ENCODE data around the gene ELF5. TPM values are rescaled to one million over a fixed set of nuclear protein-coding genes. Genes with fewer than 3 reads are reported as not detected.

ELF5 gene
- total and polyA plus RNA-seq, 8 donors: 0.09 to 0.46 (median 0.14) TPM; not detected in 2

GRCh38 chr11:34476849-34477248 lies 36.7 kb downstream of the ELF5 start:
- Histone ChIP-seq H3K36me3 (peaks cover 0 to 13% (median 0%) of the 10 kb centered on the region in 3 donors), H3K4me3 (no peak overlapping the region), H3K27ac (no peak overlapping the region), H3K4me1 (no peaks in the 10 kb centered on the region), H3K27me3 (no peaks in the 10 kb centered on the region), H3K9me3 (no peaks in the 10 kb centered on the region)
- FAIRE-seq (no peak), ATAC-seq (no peak), DNase-seq (no peak)
- intact Hi-C loops (cut with DNase I): no loop called here
- 86% methylated on average over 4 of the region's 4 CpGs for WGBS, 2 donors
- no peak for TF ChIP-seq CTCF (IDR thresholded peaks at IDR 0.05)

- no peak for DNase-seq
- Histone ChIP-seq H3K4me3 (no peak overlapping the region), H3K4me1 (no peaks in the 10 kb centered on the region), H3K27me3 (no peaks in the 10 kb centered on the region), H3K9me3 (no peaks in the 10 kb centered on the region), H3K36me3 (peaks cover 0 to 25% (median 9%) of the 10 kb centered on the region in 3 donors), H3K27ac (no peak overlapping the region)
- WGBS, 2 donors: 37 to 45% methylated on average over 3 of the region's 3 CpGs
- no peak for ATAC-seq
- intact Hi-C loops (cut with DNase I): no loop called here
- no peak for TF ChIP-seq CTCF (IDR thresholded peaks at IDR 0.05)
- no peak for FAIRE-seq
Observed at GRCh38 chr11:34475656-34476055, 37.9 kb downstream of the ELF5 start.

- ATAC-seq (no peak), FAIRE-seq (no peak), DNase-seq (no peak)
- Histone ChIP-seq H3K27ac (no peak overlapping the region), H3K9me3 (no peaks in the 10 kb centered on the region), H3K27me3 (no peaks in the 10 kb centered on the region), H3K36me3 (peaks cover 6 to 45% (median 16%) of the 10 kb centered on the region in 3 donors), H3K4me3 (no peak overlapping the region), H3K4me1 (no peaks in the 10 kb centered on the region)
- intact Hi-C loops (cut with DNase I): no loop called here
- 93 to 94% methylated on average over 4 of the region's 4 CpGs for WGBS, 2 donors
- TF ChIP-seq CTCF (IDR thresholded peaks at IDR 0.05): no peak
Observed at GRCh38 chr11:34473603-34474169, 39.9 kb downstream of the ELF5 start.

GRCh38 chr11:34468209-34468841 lies 45.3 kb downstream of the ELF5 start:
- no peaks in the 10 kb centered on the region for H3K27me3 ChIP-seq
- DNase-seq: peak in 1 of 6 donors; percentile 35
- peak; percentile 10 to 45 (median 38) for TF ChIP-seq CTCF (IDR thresholded peaks at IDR 0.05)
- no peaks in the 10 kb centered on the region for H3K9me3 ChIP-seq
- FAIRE-seq: no peak
- H3K4me1 ChIP-seq: no peaks in the 10 kb centered on the region
- WGBS, 2 donors: 65 to 76% methylated on average over 8 of the region's 8 CpGs
- peak in 3 of 4 donors; percentile 54 to 75 (median 71) for ATAC-seq
- intact Hi-C loops (cut with DNase I): no loop called here
- H3K4me3 ChIP-seq: no peak overlapping the region
- no peak overlapping the region for H3K27ac ChIP-seq
- peaks cover 6 to 81% (median 40%) of the 10 kb centered on the region in 3 donors for H3K36me3 ChIP-seq

All from pancreas (tissue), 10 donors.